Prostate gland (tissue), 2 donors: ENCODE measurements around the gene TECRL. TPM values are rescaled to one million over a fixed set of nuclear protein-coding genes. Genes with fewer than 3 reads are reported as not detected.

Experiments used
- DNase-seq: peaks from one replicate; pipeline ENCODE4 v3.0.0-alpha.2; 2019; ENCODE audit warnings: low spot score
- H3K27ac ChIP-seq, 2 donors: fragments of 200-600 bp; sonication (generic); 2 replicates each; pipeline ENCODE4 v1.5.1; 2017 to 2019
- H3K27me3 ChIP-seq: fragments of 200-600 bp; sonication (generic); replicated peaks from 2 replicates; pipeline ENCODE4 v1.5.1; 2019; ENCODE audit not compliant: insufficient read depth
- H3K36me3 ChIP-seq, 2 donors: fragments of 200-600 bp; sonication (generic); 1 replicate in 1 of 2; 2 replicates in 1 of 2; pipeline versions ENCODE4 v1.5.1 to v1.8.1; 2017 to 2019
- H3K4me1 ChIP-seq: fragments of 200-600 bp; sonication (generic); replicated peaks from 2 replicates; pipeline ENCODE4 v1.5.1; 2019
- H3K4me3 ChIP-seq, 2 donors: fragments of 200-600 bp; sonication (generic); 2 replicates each; pipeline ENCODE4 v1.5.1; 2017 to 2019
- H3K9me3 ChIP-seq: fragments of 200-600 bp; sonication (generic); 2 replicates; pipeline ENCODE4 v1.5.1; 2017
- CTCF ChIP-seq, 4 experiments: fragments of 200-600 bp in 2 of 4; fragments of 450-650 bp in 2 of 4; sonication (generic) in 2 of 4; IDR thresholded peaks; 1 replicate in 3 of 4; 2 replicates in 1 of 4; pipeline ENCODE4 v1.5.1; 2016 to 2019; ENCODE audit warnings: antibody characterized with exemption in 4 of 4, mild to moderate bottlenecking in 2 of 4, moderate library complexity in 2 of 4
- POLR2A ChIP-seq: fragments of 450-650 bp; IDR thresholded peaks from one replicate; pipeline ENCODE4 v1.6.1; 2016; ENCODE audit warnings: antibody characterized with exemption, mild to moderate bottlenecking
- POLR2AphosphoS5 ChIP-seq: sonication (generic); formaldehyde crosslinking; IDR thresholded peaks from one replicate; pipeline ENCODE4 v1.6.1; 2017; ENCODE audit warnings: antibody characterized with exemption
- WGBS: methylation state at CpG from one replicate; pipeline ENCODE4 v1.1.5; 2018; 5-methylcytosine and 5-hydroxymethylcytosine counted together
- intact Hi-C: fragments of 100-400 bp; cut with DNase I; formaldehyde crosslinking; loops from one replicate; pipeline ENCODE4 v1.14.2; 2022
- total RNA-seq, 2 donors: library from RNA; depleted of rRNA; stranded (reverse); fragments of >200 nt; gene quantifications; one replicate each; pipeline ENCODE4 v1.1.0, GENCODE V29; 2016

The TECRL gene
- total RNA-seq, 2 donors from 2014 or later, result 1.5 TPM; not detected in 1

GRCh38 chr4:64385220-64385619 lies 24.0 kb downstream of the TECRL start:
- no peak overlapping the region for H3K27ac ChIP-seq
- 92% methylated on average over 1 of the region's 1 CpG for WGBS
- no peaks in the 10 kb centered on the region for H3K27me3 ChIP-seq
- H3K4me1 ChIP-seq, result no peaks in the 10 kb centered on the region
- H3K9me3 ChIP-seq, result no peaks in the 10 kb centered on the region
- DNase-seq, result no peak
- H3K4me3 ChIP-seq, result no peak overlapping the region
- no peaks in the 10 kb centered on the region for H3K36me3 ChIP-seq
- intact Hi-C loops, result no loop called here
- TF ChIP-seq CTCF (IDR thresholded peaks at IDR 0.05) (no peak), POLR2AphosphoS5 (no peak), POLR2A (no peak)

GRCh38 chr4:64384237-64385203 lies 24.7 kb downstream of the TECRL start:
- TF ChIP-seq POLR2A (no peak), CTCF (IDR thresholded peaks at IDR 0.05) (no peak)
- intact Hi-C loops, result no loop called here
- H3K27me3 ChIP-seq, result no peaks in the 10 kb centered on the region

GRCh38 chr4:64368741-64369140 lies 40.5 kb downstream of the TECRL start:
- no peak overlapping the region for H3K4me3 ChIP-seq
- H3K9me3 ChIP-seq, result no peaks in the 10 kb centered on the region
- intact Hi-C loops, result no loop called here
- WGBS, result 28% methylated on average over 1 of the region's 1 CpG
- no peaks in the 10 kb centered on the region for H3K36me3 ChIP-seq
- H3K4me1 ChIP-seq, result no peaks in the 10 kb centered on the region
- no peak overlapping the region for H3K27ac ChIP-seq
- DNase-seq, result no peak
- H3K27me3 ChIP-seq, result no peaks in the 10 kb centered on the region
- TF ChIP-seq POLR2AphosphoS5, result no peak
- TF ChIP-seq CTCF (IDR thresholded peaks at IDR 0.05), result no peak
- TF ChIP-seq POLR2A, result no peak

More at GRCh38 chr4:64384237-64385203, 24.7 kb downstream of the TECRL start:
- H3K27ac ChIP-seq, result no peak overlapping the region
- 86% methylated on average over 1 of the region's 1 CpG for WGBS
- no peak for DNase-seq
- no peaks in the 10 kb centered on the region for H3K4me1 ChIP-seq
- no peaks in the 10 kb centered on the region for H3K36me3 ChIP-seq
- no peaks in the 10 kb centered on the region for H3K9me3 ChIP-seq
- H3K4me3 ChIP-seq, result no peak overlapping the region

- Histone ChIP-seq H3K27ac (no peak overlapping the region), H3K36me3 (no peaks in the 10 kb centered on the region), H3K9me3 (no peaks in the 10 kb centered on the region), H3K4me3 (no peak overlapping the region), H3K4me1 (no peaks in the 10 kb centered on the region), H3K27me3 (no peaks in the 10 kb centered on the region)
- intact Hi-C loops, result no loop called here
- no peak for DNase-seq
- TF ChIP-seq POLR2A, result no peak
- TF ChIP-seq CTCF (IDR thresholded peaks at IDR 0.05), result no peak
- TF ChIP-seq POLR2AphosphoS5, result no peak
These were observed 47.9 kb downstream of the TECRL start for GRCh38 chr4:64361399-64361740.
